Heart right ventricle (tissue), 16 donors: ENCODE data around the gene SSBP3. TPM values are rescaled to one million over a fixed set of nuclear protein-coding genes. Genes with fewer than 3 reads are reported as not detected.
A peak's percentile ranks its signal among the peaks of the same experiment; 100 is the strongest.

Experiments used
- ATAC-seq, 8 donors: fragments of 200-7000 bp; cut with Tn5 transposase; one replicate each; pipeline ENCODE4 v1.9.1; 2020; ENCODE audit warnings: mild to moderate bottlenecking in 8 of 8, moderate library complexity in 8 of 8, moderate number of reproducible peaks in 1 of 8
- DNase-seq, 2 donors: peaks; one replicate each; pipeline ENCODE4 v3.0.0-alpha.2; 2020
- H3K27ac ChIP-seq, 10 donors: fragments of 200-600 bp; sonication (generic) in 2 of 10; one replicate each; pipeline versions ENCODE4 v1.5.0 to v1.8.0; 2020 to 2022; ENCODE audit warnings: mild to moderate bottlenecking in 3 of 10
- H3K27me3 ChIP-seq, 7 donors: fragments of 200-600 bp; one replicate each; pipeline ENCODE4 v1.8.0; 2021 to 2022; ENCODE audit warnings: mild to moderate bottlenecking in 2 of 7
- H3K36me3 ChIP-seq, 9 donors: fragments of 200-600 bp; sonication (generic) in 1 of 9; one replicate each; pipeline versions ENCODE4 v1.5.0 to v1.8.0; 2020 to 2022; ENCODE audit warnings: mild to moderate bottlenecking in 2 of 9
- H3K4me1 ChIP-seq, 9 donors: fragments of 200-600 bp; sonication (generic) in 1 of 9; one replicate each; pipeline versions ENCODE4 v1.5.0 to v1.8.0; 2020 to 2022; ENCODE audit warnings: mild to moderate bottlenecking in 4 of 9
- H3K4me3 ChIP-seq, 10 donors: fragments of 200-600 bp; sonication (generic) in 2 of 10; one replicate each; pipeline versions ENCODE4 v1.5.0 to v1.8.0; 2020 to 2022; ENCODE audit warnings: mild to moderate bottlenecking in 7 of 10, moderate library complexity in 2 of 10
- H3K9me3 ChIP-seq, 11 donors: fragments of 200-600 bp in 10 of 11; sonication (generic) in 2 of 11; one replicate each; pipeline versions ENCODE4 v1.5.0 to v1.8.0; 2013 to 2022; ENCODE audit warnings: mild to moderate bottlenecking in 2 of 11, control low read depth in 1 of 11, moderate library complexity in 1 of 11
- WGBS, 2 donors: extraction: QIAGEN DNeasy Blood & Tissue Kit; methylation state at CpG; one replicate each; pipeline ENCODE4 v1.1.7; 2013; ENCODE audit warnings: inconsistent platforms in 1 of 2; 5-methylcytosine and 5-hydroxymethylcytosine counted together
- intact Hi-C, 10 donors: fragments of 100-400 bp; cut with DNase I; formaldehyde crosslinking; loops; one replicate each; pipeline versions ENCODE4 v1.11.1 to v1.14.2; 2022
- polyA plus RNA-seq, 2 donors: library from polyadenylated mRNA; stranded (reverse); fragments of 200-250 nt; gene quantifications; one replicate each; pipeline ENCODE4 v1.2.3, GENCODE V29; 2013
- total RNA-seq, 10 donors: library from RNA; stranded (reverse); fragmentation: NEBNext Ultra II Directional in 3 of 10; extraction: Animal tissue kit (Norgen Biotek cat#: 25700) in 3 of 10; gene quantifications; one replicate each; pipeline versions ENCODE4 v1.2.1 to v1.2.4, GENCODE V29; 2021 to 2023
- TF ChIP-seq, protein P1 (sequence below), 9 donors: fragments of 200-600 bp; sonication (generic) in 2 of 9; IDR thresholded peaks; one replicate each; pipeline versions ENCODE4 v1.5.0 to v1.8.0; 2021 to 2022; ENCODE audit warnings: antibody characterized with exemption in 9 of 9, mild to moderate bottlenecking in 5 of 9, moderate library complexity in 1 of 9
- donor health status: Arrhythmogenic right ventricular cardiomyopathy.
- donor health status: ischemic (EF 13 %, LVEDD 7.1; RV severe dilation, severe dysfunction).
- donor health status: healthy with polysubstance abuse.
- donor health status: DM: no; HTN: yes; CAD: no.
- donor health status: DM: no; HTN: no; CAD: no.
- donor health status: ischemic (EF 25% LVEDD 6.9; RV normal size, moderate dysfunction).
- donor health status: ischemic (EF 25% LVEDD 5.7; RV mildly dilated, moderate dysfunction).
- donor health status: healthy.
- donor health status: DM: yes; HTN: yes; CAD: no.
- donor health status: Ischemic cardiomyopathy.
- donor health status: ischemic (EF 35%, LVEDD 5.7; RV mildly dilated, moderate dysfunction).
- donor health status: nonischemic (EF 11% LVEDD 7.7; RV severe dilation, severe dysfunction).
- donor health status: DM: yes; HTN: yes; CAD: no.
- donor health status: PGD.
- donor health status: ischemic (EF 29% LVEDD 5.4; RV normal size, mild dysfunction).
- donor health status: nonischemic (EF 23%, LVEDD 6.1; RV moderate dilation, normal function).

Gene SSBP3
- total and polyA plus RNA-seq, 12 donors = 17.6 to 71.9 (median 52.8) TPM

DNA sequence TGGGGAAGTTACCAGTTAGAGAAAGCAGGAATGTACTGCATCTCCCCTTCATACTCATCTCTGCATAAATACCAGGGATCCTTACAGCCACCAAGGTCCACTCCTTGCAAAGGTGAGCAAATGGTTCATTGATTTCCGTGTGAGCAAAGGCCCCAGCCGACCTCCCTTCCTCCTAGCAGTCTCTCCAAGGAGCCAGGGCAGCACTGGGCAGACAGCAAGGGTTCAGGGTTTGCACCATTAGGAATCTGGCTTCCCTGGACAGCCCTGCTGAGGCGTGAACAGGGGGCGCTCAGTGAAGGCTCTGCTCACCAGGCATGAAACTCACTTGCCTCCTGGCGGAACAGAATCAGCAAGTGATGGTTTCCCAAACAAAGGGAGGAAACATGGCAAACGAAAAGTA, 140.5 kb downstream of the SSBP3 start:
- no peak overlapping the region for H3K27ac ChIP-seq
- no peak overlapping the region for H3K4me3 ChIP-seq
- DNase-seq (no peak), ATAC-seq (no peak)
- intact Hi-C loops = no loop called here
- H3K4me1 ChIP-seq = peaks cover 7 to 47% (median 20%) of the 10 kb centered on the region in 9 donors
- no peaks in the 10 kb centered on the region for H3K27me3 ChIP-seq
- WGBS, 2 donors = 90 to 91% methylated on average over 6 of the region's 6 CpGs
- TF ChIP-seq, protein P1, sequence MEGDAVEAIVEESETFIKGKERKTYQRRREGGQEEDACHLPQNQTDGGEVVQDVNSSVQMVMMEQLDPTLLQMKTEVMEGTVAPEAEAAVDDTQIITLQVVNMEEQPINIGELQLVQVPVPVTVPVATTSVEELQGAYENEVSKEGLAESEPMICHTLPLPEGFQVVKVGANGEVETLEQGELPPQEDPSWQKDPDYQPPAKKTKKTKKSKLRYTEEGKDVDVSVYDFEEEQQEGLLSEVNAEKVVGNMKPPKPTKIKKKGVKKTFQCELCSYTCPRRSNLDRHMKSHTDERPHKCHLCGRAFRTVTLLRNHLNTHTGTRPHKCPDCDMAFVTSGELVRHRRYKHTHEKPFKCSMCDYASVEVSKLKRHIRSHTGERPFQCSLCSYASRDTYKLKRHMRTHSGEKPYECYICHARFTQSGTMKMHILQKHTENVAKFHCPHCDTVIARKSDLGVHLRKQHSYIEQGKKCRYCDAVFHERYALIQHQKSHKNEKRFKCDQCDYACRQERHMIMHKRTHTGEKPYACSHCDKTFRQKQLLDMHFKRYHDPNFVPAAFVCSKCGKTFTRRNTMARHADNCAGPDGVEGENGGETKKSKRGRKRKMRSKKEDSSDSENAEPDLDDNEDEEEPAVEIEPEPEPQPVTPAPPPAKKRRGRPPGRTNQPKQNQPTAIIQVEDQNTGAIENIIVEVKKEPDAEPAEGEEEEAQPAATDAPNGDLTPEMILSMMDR (IDR thresholded peaks at IDR 0.05) = no peak
- peaks cover 0 to 5% (median 0%) of the 10 kb centered on the region in 9 donors for H3K36me3 ChIP-seq
- H3K9me3 ChIP-seq = no peaks in the 10 kb centered on the region

DNA sequence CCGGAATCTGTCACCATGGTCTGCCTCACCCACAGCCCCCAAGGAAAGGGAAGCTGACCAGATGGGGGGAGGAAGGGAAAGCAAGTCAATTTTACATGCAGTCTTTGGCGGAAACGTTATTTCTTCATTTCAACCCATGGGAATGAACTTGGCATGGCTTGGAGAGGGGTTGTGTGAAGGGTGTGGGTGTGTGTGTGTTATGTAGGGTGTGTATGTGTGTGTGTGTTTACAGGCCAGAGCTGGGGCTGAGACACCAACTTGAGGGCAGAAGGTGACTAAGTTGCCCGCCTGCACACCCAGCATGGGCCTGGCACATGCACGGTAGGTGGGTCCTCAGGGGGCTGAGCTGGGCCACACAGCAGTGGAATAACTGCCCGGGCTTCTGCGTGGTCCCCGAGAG, 141.1 kb downstream of the SSBP3 start:
- H3K4me1 ChIP-seq = peaks cover 7 to 47% (median 20%) of the 10 kb centered on the region in 9 donors
- TF ChIP-seq, protein P1 (IDR thresholded peaks at IDR 0.05) = no peak
- H3K9me3 ChIP-seq = no peaks in the 10 kb centered on the region
- H3K27me3 ChIP-seq = no peaks in the 10 kb centered on the region
- DNase-seq = no peak
- intact Hi-C loops = no loop called here
- H3K4me3 ChIP-seq = no peak overlapping the region
- peaks cover 0 to 5% (median 0%) of the 10 kb centered on the region in 9 donors for H3K36me3 ChIP-seq
- 87 to 88% methylated on average over 8 of the region's 8 CpGs for whole genome bisulfite sequencing, 2 donors
- ATAC-seq = peak in 2 of 8 donors; percentile 10 to 19
- H3K27ac ChIP-seq = no peak overlapping the region

DNA sequence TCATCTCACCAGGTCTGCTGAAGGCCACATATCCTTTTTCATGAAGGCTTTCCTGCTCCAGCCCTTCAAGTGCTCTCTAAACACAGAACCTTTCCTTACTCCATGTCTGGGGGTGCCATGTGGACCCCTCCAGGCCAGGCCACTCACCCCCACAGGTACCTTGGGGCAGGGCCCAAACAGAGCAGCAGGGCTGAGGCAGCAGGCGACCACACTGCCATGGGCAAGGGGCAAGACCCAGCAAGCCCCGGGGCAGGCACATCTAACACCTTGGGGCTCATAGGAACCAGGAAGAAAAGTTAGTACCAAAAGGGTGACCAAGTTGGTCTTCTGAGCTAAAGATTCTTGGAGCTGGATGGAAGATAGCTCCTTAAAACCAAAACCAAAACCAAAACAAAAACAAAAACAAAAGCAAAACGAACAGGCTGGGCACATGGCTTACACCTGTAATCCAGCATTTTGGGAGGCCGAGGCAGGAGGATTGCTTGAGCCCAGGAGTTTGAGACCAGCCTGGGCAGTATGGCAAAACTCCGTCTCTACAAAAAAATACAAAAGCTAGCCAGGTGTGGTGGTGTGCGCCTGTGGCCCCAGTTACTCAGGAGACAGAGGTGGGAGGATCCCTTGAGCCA, 142.5 kb downstream of the SSBP3 start:
- Histone ChIP-seq H3K27ac (no peak overlapping the region), H3K27me3 (no peaks in the 10 kb centered on the region), H3K4me3 (no peak overlapping the region), H3K4me1 (peaks cover 3 to 35% (median 16%) of the 10 kb centered on the region in 9 donors), H3K36me3 (peaks cover 0 to 5% (median 0%) of the 10 kb centered on the region in 9 donors), H3K9me3 (no peaks in the 10 kb centered on the region)
- ATAC-seq = no peak
- WGBS, 2 donors = 80 to 84% methylated on average over 6 of the region's 6 CpGs
- intact Hi-C loops = no loop called here
- no peak for DNase-seq
- TF ChIP-seq, protein P1 (IDR thresholded peaks at IDR 0.05) = no peak

DNA sequence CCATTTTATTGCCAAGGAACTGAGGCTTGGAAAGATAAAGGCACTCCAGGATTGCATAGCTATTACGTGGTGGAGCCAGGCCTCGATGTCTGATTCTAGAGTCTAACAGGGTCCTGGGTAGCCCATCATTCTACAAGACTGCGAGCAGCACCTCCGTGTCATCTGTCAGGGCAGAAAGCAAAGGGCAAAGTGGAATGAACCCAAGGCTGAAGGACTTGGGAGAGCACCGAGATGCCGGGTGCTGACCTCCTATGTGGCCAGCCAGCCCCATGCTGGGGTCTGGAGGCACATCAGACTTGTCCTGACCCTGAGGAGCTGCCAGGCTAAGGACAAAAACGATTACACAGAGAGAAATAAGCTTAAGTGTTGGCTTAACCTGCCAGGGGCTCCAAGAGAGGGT, 143.9 kb downstream of the SSBP3 start:
- peaks cover 0 to 24% (median 11%) of the 10 kb centered on the region in 9 donors for H3K4me1 ChIP-seq
- no peak overlapping the region for H3K4me3 ChIP-seq
- TF ChIP-seq, protein P1 (IDR thresholded peaks at IDR 0.05) = no peak
- intact Hi-C loops = no loop called here
- no peaks in the 10 kb centered on the region for H3K27me3 ChIP-seq
- H3K9me3 ChIP-seq = no peaks in the 10 kb centered on the region
- no peak for ATAC-seq
- peaks cover 0 to 5% (median 0%) of the 10 kb centered on the region in 9 donors for H3K36me3 ChIP-seq
- no peak for DNase-seq
- no peak overlapping the region for H3K27ac ChIP-seq
- 91 to 95% methylated on average over 7 of the region's 7 CpGs for WGBS, 2 donors
